Astrocyte of the cerebellum (primary cell): ENCODE measurements around the gene PTPRK.

Experiments used
- DNase-seq: peaks from one replicate; pipeline ENCODE4 v3.0.0-alpha.2; 2011; ENCODE audit warnings: low read depth
- H3K4me3 ChIP-seq: 2 replicates; pipeline ENCODE4 v1.5.1; 2011; ENCODE audit warnings: mild to moderate bottlenecking, low read depth, low read length, moderate library complexity
- in situ Hi-C: cut with HindIII; loops from 2 replicates; pipeline ENCODE4 v1.10.0; 2017; ENCODE audit warnings: low sequenced_read_pairs
- TF ChIP-seq, protein P1 (sequence below): IDR thresholded peaks from 2 replicates; pipeline ENCODE4 v1.5.1; 2012; ENCODE audit warnings: low read length, low read depth, moderate library complexity, mild to moderate bottlenecking; ENCODE audit errors: missing control alignments

The PTPRK gene

GRCh38 chr6:128024969-128025368, 495.4 kb downstream of the PTPRK start:
- DNase-seq: no peak
- H3K4me3 ChIP-seq: no peak overlapping the region
- TF ChIP-seq, protein P1, sequence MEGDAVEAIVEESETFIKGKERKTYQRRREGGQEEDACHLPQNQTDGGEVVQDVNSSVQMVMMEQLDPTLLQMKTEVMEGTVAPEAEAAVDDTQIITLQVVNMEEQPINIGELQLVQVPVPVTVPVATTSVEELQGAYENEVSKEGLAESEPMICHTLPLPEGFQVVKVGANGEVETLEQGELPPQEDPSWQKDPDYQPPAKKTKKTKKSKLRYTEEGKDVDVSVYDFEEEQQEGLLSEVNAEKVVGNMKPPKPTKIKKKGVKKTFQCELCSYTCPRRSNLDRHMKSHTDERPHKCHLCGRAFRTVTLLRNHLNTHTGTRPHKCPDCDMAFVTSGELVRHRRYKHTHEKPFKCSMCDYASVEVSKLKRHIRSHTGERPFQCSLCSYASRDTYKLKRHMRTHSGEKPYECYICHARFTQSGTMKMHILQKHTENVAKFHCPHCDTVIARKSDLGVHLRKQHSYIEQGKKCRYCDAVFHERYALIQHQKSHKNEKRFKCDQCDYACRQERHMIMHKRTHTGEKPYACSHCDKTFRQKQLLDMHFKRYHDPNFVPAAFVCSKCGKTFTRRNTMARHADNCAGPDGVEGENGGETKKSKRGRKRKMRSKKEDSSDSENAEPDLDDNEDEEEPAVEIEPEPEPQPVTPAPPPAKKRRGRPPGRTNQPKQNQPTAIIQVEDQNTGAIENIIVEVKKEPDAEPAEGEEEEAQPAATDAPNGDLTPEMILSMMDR: no peak
- in situ Hi-C loops: no loop called here

DNA sequence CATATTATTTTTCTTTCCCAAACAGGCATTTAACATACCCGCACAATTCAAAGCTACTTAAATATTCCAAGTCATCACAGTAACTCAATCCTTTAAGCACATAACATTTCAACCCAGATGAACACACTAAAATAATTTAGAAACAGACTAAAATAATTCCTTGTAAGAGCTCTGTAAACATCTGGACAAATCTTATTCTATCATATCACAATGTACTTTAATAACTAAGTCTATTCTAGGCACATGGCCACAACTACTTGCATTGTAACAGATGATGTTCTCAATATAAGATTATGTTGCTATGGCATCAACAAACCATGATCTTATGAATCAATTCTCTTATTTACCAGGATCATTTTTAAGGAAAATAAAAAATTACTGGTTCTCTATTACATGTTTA, 496.4 kb downstream of the PTPRK start:
- in situ Hi-C loops: no loop called here
- TF ChIP-seq, protein P1: no peak
- no peak for DNase-seq
- no peak overlapping the region for H3K4me3 ChIP-seq

DNA sequence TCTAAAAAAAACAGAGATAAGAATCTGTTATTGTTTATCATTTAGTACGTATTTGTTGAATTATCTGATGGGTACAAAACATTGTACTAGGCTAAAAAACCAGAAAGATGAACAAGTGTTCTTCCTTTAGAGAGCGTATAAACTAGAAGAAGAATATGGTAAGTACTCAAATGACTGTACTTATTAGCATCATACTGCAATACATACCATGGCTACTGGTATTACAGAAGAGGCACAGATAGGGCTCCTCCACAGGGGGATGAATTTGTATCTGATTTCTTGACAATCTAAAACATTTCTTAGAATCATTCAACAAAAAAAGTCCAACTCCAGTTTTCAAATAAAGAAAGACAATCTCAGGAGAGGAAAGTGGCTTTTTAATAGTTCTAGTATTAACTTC, 501.6 kb downstream of the PTPRK start:
- no peak for DNase-seq
- no peak overlapping the region for H3K4me3 ChIP-seq
- TF ChIP-seq, protein P1: no peak
- in situ Hi-C loops: no loop called here

DNA sequence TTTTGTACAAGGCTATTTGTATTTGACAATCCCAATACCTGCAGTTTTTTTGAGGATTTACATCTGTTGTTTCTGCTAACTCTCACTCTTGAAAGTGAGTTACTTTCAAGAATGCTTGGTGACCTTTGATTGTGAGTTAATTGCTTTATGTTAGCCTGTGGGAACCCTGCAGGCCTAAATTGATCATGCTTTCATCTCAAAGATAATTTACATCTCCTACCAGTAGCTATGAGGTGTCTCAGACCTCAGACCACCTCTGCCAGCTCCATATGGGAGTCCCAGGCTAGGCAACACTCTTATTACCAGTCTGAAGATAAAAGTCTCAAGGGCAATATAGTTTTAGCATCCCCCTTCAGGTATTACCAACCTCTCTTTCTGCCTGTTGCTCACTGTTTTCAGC, 503.1 kb downstream of the PTPRK start:
- DNase-seq: no peak
- TF ChIP-seq, protein P1: no peak

DNA sequence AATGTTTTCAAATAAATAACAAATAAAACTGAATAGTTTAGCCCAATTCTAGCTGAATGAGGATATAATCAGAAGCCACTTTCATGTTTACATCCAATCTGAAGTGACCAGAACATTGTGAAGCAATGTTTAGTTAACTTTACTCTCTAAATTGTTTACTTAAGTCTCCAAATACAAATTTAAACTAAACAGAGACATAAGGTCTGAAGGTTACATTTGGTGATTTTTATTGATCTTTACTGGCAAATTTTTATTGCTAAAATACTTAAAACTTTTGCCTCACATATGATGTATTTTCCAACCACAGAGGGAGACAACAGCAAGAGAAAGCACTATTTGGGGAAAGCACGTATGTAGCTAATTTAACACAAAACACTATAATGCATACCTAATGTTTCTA, 512.7 kb downstream of the PTPRK start:
- no peak overlapping the region for H3K4me3 ChIP-seq
- TF ChIP-seq, protein P1: no peak
- in situ Hi-C loops: no loop called here
- no peak for DNase-seq

More for the DNA sequence above, 503.1 kb downstream of the PTPRK start:
- in situ Hi-C loops: no loop called here
- no peak overlapping the region for H3K4me3 ChIP-seq

DNA sequence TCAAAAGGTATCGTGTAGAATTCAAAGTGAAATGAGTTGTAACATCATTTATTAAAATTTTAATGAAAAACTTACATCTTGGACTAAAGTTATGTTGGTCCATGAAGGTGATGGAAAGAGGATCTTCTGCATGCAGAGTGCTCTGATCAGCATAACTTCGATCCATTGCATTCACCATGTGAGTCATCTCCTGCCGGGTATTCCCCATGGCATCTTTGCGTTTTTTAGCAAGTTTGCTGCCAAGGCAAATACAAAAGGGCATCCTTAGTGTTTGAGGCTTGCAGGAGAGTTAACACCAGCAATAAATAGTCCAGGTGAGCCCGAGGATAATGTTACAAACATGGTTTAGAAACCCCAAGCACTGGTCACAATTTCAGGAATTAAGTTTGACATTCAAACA, 515.4 kb downstream of the PTPRK start:
- TF ChIP-seq, protein P1: no peak
- H3K4me3 ChIP-seq: no peak overlapping the region
- DNase-seq: no peak
- in situ Hi-C loops: no loop called here

DNA sequence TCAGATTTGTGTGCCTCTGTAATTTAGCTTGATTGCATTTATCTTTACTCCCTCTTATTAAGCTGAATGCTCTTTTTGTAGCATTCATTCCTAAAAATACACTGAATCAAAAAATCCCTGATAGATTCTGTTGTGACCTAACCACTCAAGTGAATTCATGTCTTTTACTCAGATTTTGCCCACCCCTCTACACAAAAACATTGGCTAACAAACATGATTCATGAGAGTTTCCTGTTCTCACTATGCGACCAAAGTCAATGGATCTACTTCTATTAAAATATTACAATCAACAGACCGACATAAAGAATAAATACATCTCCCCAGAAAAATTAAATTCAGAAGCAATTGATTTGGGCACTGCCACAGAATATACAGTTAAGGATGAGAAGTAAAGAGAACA, 520.0 kb downstream of the PTPRK start:
- H3K4me3 ChIP-seq: no peak overlapping the region
- TF ChIP-seq, protein P1: no peak
- no peak for DNase-seq
- in situ Hi-C loops: no loop called here
